ENCODE results near the gene ITPKC.

ITPKC gene

DNA sequence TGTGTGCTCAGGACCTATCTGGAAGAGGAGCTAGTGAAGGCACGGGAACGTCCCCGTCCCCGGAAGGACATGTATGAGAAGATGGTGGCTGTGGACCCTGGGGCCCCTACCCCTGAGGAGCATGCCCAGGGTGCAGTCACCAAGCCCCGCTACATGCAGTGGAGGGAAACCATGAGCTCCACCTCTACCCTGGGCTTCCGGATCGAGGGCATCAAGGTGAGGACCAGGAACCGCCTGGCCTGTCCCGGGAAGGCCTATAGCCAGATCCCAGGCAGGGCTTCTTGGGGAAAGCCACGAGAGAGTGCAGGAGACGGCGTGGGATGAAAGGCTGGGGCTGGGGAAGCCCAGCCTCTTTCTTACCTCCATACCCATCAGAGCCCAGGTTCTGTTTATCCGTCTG, 16.2 kb downstream of the ITPKC start:
- H3K36me3 ChIP-seq (ENCODE audit: control insufficient read depth in 1 of 2, insufficient read depth in 2 of 2, low read length in 2 of 2), result peaks cover 71 to 83% of the 10 kb centered on the region in 2 experiments
- H3K79me1 ChIP-seq (ENCODE audit: low read length), result no peaks in the 10 kb centered on the region
- no peak overlapping the region for H3K4me3 ChIP-seq (ENCODE audit: low read depth, low read length)
- no peaks in the 10 kb centered on the region for H3K4me1 ChIP-seq (ENCODE audit: control insufficient read depth in 1 of 2, insufficient read depth in 2 of 2, low read length in 2 of 2)
- no peak overlapping the region for H3K14ac ChIP-seq (ENCODE audit: low read length)
- no peaks in the 10 kb centered on the region for H3K27me3 ChIP-seq (ENCODE audit: insufficient read depth, low read length)
- H3K9ac ChIP-seq (ENCODE audit: low read length), result no peak overlapping the region
- DNase-seq, result no peak
- no peak overlapping the region for H3K18ac ChIP-seq (ENCODE audit: low read length)
- H3K4ac ChIP-seq (ENCODE audit: low read depth, low read length), result no peak overlapping the region
- H2BK120ac ChIP-seq (ENCODE audit: insufficient read depth, low read length, poor library complexity), result no peak overlapping the region
- WGBS (ENCODE audit: extremely low coverage, insufficient coverage, insufficient read length), result no CpG with 5 or more reads among the region's 13 CpGs
- H3K27ac ChIP-seq (ENCODE audit: low read depth, low read length), result no peak overlapping the region
- no peak overlapping the region for H2BK5ac ChIP-seq (ENCODE audit: low read depth, low read length, poor library complexity)
- H4K8ac ChIP-seq (ENCODE audit: low read depth, low read length), result no peak overlapping the region
- H2AFZ ChIP-seq (ENCODE audit: insufficient read depth, low read length, poor library complexity), result no peak overlapping the region
- no peak overlapping the region for H2BK12ac ChIP-seq (ENCODE audit: low read length)
- H4K12ac ChIP-seq (ENCODE audit: low read depth, low read length), result no peak overlapping the region
- H3K79me2 ChIP-seq (ENCODE audit: control insufficient read depth, insufficient read depth, low read length, poor library complexity), result no peaks in the 10 kb centered on the region
- no peak overlapping the region for H4K91ac ChIP-seq (ENCODE audit: low read depth, low read length)
- H3K23ac ChIP-seq (ENCODE audit: low read length), result no peak overlapping the region
- no peak overlapping the region for H3K4me2 ChIP-seq (ENCODE audit: low read length)
- H3K9me3 ChIP-seq (ENCODE audit: insufficient read depth, low read depth, low read length), result no peaks in the 10 kb centered on the region
- no peak overlapping the region for H2AK5ac ChIP-seq (ENCODE audit: low read length)

DNA sequence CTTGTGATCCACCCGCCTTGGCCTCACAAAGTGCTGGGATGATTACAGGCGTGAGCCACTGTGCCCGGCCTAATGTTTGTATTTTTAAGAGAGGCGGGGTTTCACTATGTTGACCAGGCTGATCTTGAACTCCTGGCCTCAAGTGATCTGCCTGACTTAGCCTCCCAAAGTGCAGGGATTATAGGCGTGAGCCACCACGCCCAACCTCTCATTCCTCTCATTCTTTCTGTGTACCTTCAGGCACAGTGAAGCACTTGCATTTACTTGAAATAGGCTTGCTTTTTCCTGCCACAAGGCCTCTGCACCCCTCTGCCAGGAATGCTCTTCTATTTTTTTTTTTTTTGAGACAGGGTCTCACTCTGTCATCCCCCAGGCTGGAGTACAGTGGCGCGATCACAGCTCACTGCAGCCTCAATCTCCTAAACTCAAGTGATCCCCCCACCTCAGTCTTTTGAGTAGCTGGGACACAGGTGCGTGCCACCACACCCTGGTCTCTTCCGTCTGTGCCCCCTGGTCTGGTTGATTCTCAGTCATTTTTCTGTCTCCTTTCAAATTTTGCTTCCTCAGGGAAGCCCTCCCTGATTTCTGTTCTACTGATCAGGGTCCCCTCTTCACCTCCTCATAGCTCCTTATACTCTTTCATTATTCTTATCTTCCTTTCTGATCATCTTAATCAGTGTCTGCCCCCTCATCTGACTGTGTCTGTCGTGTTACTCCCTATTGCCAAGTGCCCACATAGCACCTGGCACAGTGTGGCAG, 18.3 kb downstream of the ITPKC start:
- Histone ChIP-seq H3K4me2 (ENCODE audit: low read length) (no peak overlapping the region), H2BK12ac (ENCODE audit: low read length) (no peak overlapping the region), H3K18ac (ENCODE audit: low read length) (no peak overlapping the region), H3K14ac (ENCODE audit: low read length) (no peak overlapping the region), H3K4me3 (ENCODE audit: low read depth, low read length) (no peak overlapping the region), H4K8ac (ENCODE audit: low read depth, low read length) (no peak overlapping the region), H3K9me3 (ENCODE audit: insufficient read depth, low read depth, low read length) (no peaks in the 10 kb centered on the region), H2BK5ac (ENCODE audit: low read depth, low read length, poor library complexity) (no peak overlapping the region), H3K36me3 (ENCODE audit: control insufficient read depth in 1 of 2, insufficient read depth in 2 of 2, low read length in 2 of 2) (peaks cover 74 to 85% of the 10 kb centered on the region in 2 experiments), H3K4ac (ENCODE audit: low read depth, low read length) (no peak overlapping the region), H3K4me1 (ENCODE audit: control insufficient read depth in 1 of 2, insufficient read depth in 2 of 2, low read length in 2 of 2) (no peaks in the 10 kb centered on the region), H3K27ac (ENCODE audit: low read depth, low read length) (no peak overlapping the region), H2BK120ac (ENCODE audit: insufficient read depth, low read length, poor library complexity) (no peak overlapping the region), H2AK5ac (ENCODE audit: low read length) (no peak overlapping the region), H3K27me3 (ENCODE audit: insufficient read depth, low read length) (no peaks in the 10 kb centered on the region), H4K91ac (ENCODE audit: low read depth, low read length) (no peak overlapping the region), H4K12ac (ENCODE audit: low read depth, low read length) (no peak overlapping the region), H3K79me2 (ENCODE audit: control insufficient read depth, insufficient read depth, low read length, poor library complexity) (no peaks in the 10 kb centered on the region), H2AFZ (ENCODE audit: insufficient read depth, low read length, poor library complexity) (no peak overlapping the region), H3K79me1 (ENCODE audit: low read length) (no peaks in the 10 kb centered on the region), H3K23ac (ENCODE audit: low read length) (no peak overlapping the region), H3K9ac (ENCODE audit: low read length) (no peak overlapping the region)
- DNase-seq, result peak in 1 of 2 donors; percentile 65
- no CpG with 5 or more reads among the region's 11 CpGs for WGBS (ENCODE audit: extremely low coverage, insufficient coverage, insufficient read length)

DNA sequence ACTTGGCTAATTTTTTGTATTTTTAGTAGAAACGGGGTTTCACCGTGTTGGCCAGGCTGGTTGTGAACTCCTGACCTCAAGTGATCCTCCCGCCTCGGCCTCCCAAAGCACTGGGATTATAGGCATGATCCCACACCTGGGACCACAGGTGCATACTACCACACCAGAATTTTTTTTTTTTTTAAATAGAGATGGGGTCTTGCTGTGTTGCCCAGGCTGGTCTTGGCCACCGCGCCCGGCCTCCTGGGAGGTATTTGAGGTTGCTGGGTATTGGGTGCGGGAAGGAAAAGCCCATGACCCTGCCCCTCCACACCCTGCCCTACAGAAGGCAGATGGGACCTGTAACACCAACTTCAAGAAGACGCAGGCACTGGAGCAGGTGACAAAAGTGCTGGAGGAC, 19.7 kb downstream of the ITPKC start:
- Histone ChIP-seq H3K9ac (ENCODE audit: low read length) (no peak overlapping the region), H3K27me3 (ENCODE audit: insufficient read depth, low read length) (no peaks in the 10 kb centered on the region), H3K4ac (ENCODE audit: low read depth, low read length) (no peak overlapping the region), H4K91ac (ENCODE audit: low read depth, low read length) (no peak overlapping the region), H2BK12ac (ENCODE audit: low read length) (no peak overlapping the region), H3K36me3 (ENCODE audit: control insufficient read depth in 1 of 2, insufficient read depth in 2 of 2, low read length in 2 of 2) (peaks cover 66 to 78% of the 10 kb centered on the region in 2 experiments), H3K4me2 (ENCODE audit: low read length) (no peak overlapping the region), H3K14ac (ENCODE audit: low read length) (no peak overlapping the region), H3K23ac (ENCODE audit: low read length) (no peak overlapping the region), H2AFZ (ENCODE audit: insufficient read depth, low read length, poor library complexity) (no peak overlapping the region), H3K27ac (ENCODE audit: low read depth, low read length) (no peak overlapping the region), H3K79me1 (ENCODE audit: low read length) (no peaks in the 10 kb centered on the region), H4K12ac (ENCODE audit: low read depth, low read length) (no peak overlapping the region), H3K4me3 (ENCODE audit: low read depth, low read length) (no peak overlapping the region), H2BK5ac (ENCODE audit: low read depth, low read length, poor library complexity) (no peak overlapping the region), H2BK120ac (ENCODE audit: insufficient read depth, low read length, poor library complexity) (no peak overlapping the region), H3K79me2 (ENCODE audit: control insufficient read depth, insufficient read depth, low read length, poor library complexity) (no peaks in the 10 kb centered on the region), H2AK5ac (ENCODE audit: low read length) (no peak overlapping the region), H4K8ac (ENCODE audit: low read depth, low read length) (no peak overlapping the region), H3K18ac (ENCODE audit: low read length) (no peak overlapping the region), H3K9me3 (ENCODE audit: insufficient read depth, low read depth, low read length) (no peaks in the 10 kb centered on the region), H3K4me1 (ENCODE audit: control insufficient read depth in 1 of 2, insufficient read depth in 2 of 2, low read length in 2 of 2) (no peaks in the 10 kb centered on the region)
- no peak for DNase-seq
- no CpG with 5 or more reads among the region's 9 CpGs for WGBS (ENCODE audit: extremely low coverage, insufficient coverage, insufficient read length)

DNA sequence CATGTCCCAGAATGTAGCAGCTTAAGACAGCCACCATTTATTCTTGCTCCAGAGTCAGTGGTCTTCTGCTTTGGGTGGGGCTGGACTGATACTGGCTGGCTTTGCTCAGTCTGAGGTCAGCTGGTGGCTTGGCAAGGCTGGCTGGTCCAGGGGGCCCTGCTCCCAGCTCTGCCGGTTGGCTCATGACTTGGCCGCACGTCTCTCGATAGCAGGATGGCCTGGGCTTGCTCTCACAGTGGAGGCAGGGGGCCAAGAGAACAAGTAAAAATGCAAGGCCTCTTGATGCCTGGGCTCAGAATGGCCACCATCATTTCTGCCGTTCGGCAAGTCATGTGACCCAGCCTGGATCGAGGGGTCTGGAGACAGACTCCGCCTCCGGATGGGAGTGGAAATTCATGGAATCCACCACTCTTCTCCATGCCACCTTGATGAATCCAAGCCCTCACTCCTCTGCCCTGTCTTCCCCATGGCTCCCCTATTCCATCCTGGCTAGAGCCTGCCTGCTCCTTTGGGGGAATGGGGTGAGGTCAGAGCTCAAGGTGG, 20.3 kb downstream of the ITPKC start:
- no peak overlapping the region for H3K14ac ChIP-seq (ENCODE audit: low read length)
- H3K4me2 ChIP-seq (ENCODE audit: low read length), result no peak overlapping the region
- no peaks in the 10 kb centered on the region for H3K79me2 ChIP-seq (ENCODE audit: control insufficient read depth, insufficient read depth, low read length, poor library complexity)
- no peaks in the 10 kb centered on the region for H3K4me1 ChIP-seq (ENCODE audit: control insufficient read depth in 1 of 2, insufficient read depth in 2 of 2, low read length in 2 of 2)
- H3K27ac ChIP-seq (ENCODE audit: low read depth, low read length), result no peak overlapping the region
- H3K9ac ChIP-seq (ENCODE audit: low read length), result no peak overlapping the region
- no peaks in the 10 kb centered on the region for H3K9me3 ChIP-seq (ENCODE audit: insufficient read depth, low read depth, low read length)
- H4K91ac ChIP-seq (ENCODE audit: low read depth, low read length), result no peak overlapping the region
- no peak overlapping the region for H2AK5ac ChIP-seq (ENCODE audit: low read length)
- H3K27me3 ChIP-seq (ENCODE audit: insufficient read depth, low read length), result no peaks in the 10 kb centered on the region
- H3K4me3 ChIP-seq (ENCODE audit: low read depth, low read length), result no peak overlapping the region
- H4K8ac ChIP-seq (ENCODE audit: low read depth, low read length), result no peak overlapping the region
- WGBS (ENCODE audit: extremely low coverage, insufficient coverage, insufficient read length), result no CpG with 5 or more reads among the region's 9 CpGs
- no peaks in the 10 kb centered on the region for H3K79me1 ChIP-seq (ENCODE audit: low read length)
- H2AFZ ChIP-seq (ENCODE audit: insufficient read depth, low read length, poor library complexity), result no peak overlapping the region
- no peak overlapping the region for H4K12ac ChIP-seq (ENCODE audit: low read depth, low read length)
- H2BK120ac ChIP-seq (ENCODE audit: insufficient read depth, low read length, poor library complexity), result no peak overlapping the region
- H2BK5ac ChIP-seq (ENCODE audit: low read depth, low read length, poor library complexity), result no peak overlapping the region
- H2BK12ac ChIP-seq (ENCODE audit: low read length), result no peak overlapping the region
- H3K4ac ChIP-seq (ENCODE audit: low read depth, low read length), result no peak overlapping the region
- no peak overlapping the region for H3K18ac ChIP-seq (ENCODE audit: low read length)
- H3K36me3 ChIP-seq (ENCODE audit: control insufficient read depth in 1 of 2, insufficient read depth in 2 of 2, low read length in 2 of 2), result peaks cover 62 to 73% of the 10 kb centered on the region in 2 experiments
- H3K23ac ChIP-seq (ENCODE audit: low read length), result no peak overlapping the region
- no peak for DNase-seq
